ENCODE measurements around the gene OSBP2.

DNA sequence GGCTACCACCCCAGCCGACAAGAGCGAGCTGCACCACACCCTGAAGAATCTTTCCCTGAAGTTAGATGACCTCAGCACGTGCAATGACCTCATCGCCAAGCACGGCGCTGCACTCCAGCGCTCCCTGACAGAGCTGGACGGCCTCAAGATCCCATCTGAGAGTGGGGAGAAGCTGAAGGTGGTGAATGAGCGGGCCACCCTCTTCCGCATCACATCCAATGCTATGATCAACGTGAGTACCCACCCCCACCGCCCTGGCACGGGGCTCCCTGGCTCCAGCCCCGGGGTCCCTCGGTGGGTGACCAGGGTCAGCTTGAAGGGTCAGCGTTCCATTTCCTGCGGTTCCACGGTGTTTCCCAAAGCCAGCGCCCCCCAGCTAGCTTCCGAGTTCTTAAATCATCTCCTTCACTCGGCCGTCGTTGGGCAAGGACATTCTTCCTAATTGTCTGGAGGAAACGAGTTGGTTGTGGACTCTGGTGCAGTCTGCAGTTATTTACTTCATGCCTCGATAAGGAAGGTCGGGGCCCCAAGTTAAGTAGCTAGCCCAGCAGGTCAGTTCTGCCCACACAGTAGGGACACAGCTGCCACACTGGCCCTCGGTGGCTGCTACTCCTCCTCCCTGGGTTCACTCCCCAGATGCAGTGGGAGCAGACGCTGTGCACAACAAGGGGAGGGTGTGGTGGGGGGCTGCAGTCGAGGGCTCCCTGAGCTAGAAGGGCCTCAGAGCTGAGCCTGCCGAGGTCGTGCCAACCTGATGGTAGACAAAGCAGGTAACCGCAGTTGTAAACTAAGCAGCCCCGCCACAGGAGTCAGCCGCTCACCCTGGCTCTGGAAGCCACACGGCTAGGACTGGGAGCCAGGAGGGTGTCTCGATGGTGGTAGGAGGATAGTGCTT lies 176.0 kb downstream of the OSBP2 start:
- TF ChIP-seq, protein P1, sequence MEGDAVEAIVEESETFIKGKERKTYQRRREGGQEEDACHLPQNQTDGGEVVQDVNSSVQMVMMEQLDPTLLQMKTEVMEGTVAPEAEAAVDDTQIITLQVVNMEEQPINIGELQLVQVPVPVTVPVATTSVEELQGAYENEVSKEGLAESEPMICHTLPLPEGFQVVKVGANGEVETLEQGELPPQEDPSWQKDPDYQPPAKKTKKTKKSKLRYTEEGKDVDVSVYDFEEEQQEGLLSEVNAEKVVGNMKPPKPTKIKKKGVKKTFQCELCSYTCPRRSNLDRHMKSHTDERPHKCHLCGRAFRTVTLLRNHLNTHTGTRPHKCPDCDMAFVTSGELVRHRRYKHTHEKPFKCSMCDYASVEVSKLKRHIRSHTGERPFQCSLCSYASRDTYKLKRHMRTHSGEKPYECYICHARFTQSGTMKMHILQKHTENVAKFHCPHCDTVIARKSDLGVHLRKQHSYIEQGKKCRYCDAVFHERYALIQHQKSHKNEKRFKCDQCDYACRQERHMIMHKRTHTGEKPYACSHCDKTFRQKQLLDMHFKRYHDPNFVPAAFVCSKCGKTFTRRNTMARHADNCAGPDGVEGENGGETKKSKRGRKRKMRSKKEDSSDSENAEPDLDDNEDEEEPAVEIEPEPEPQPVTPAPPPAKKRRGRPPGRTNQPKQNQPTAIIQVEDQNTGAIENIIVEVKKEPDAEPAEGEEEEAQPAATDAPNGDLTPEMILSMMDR (IDR thresholded peaks at IDR 0.05; ENCODE audit: low read depth, low read length) = no peak
- no peak for TF ChIP-seq EZH2phosphoT487 (IDR thresholded peaks at IDR 0.05; ENCODE audit: low read depth)

Data from OCI-LY3 (cell line).